GM12878 (cell line): Measurements from ENCODE around the gene LGALS4. TPM values are rescaled to one million over a fixed set of nuclear protein-coding genes. Genes with fewer than 3 reads are reported as not detected.
A peak's percentile ranks its signal among the peaks of the same experiment; 100 is the strongest.

ENCODE experiments used
- ATAC-seq: fragments of 200-7000 bp; cut with Tn5 transposase; 3 replicates; pipeline ENCODE4 v1.9.1; 2020; ENCODE audit warnings: mild to moderate bottlenecking, moderate library complexity
- BruUV-seq: library from RNA; stranded (reverse); fragments of 400-500 nt; replicated peaks from 2 replicates; lab custom pipeline; 2021; lab: Mats Ljungman, UMichigan
- CTCF ChIA-PET: fragments of 300-600 bp; sonication (Branson Sonifier 250); formaldehyde crosslinking; extraction: SDS; loops from one replicate; lab custom pipeline; 2021; ENCODE audit warnings: inconsistent platforms; lab: Yijun Ruan, JAX
- POLR2A ChIA-PET: fragments of 350-600 bp; formaldehyde crosslinking; extraction: SDS; loops from one replicate; lab custom pipeline; 2021; ENCODE audit warnings: inconsistent platforms; lab: Charles Lee
- RAD21 ChIA-PET: fragments of 300-600 bp; sonication (Branson Sonifier 250); formaldehyde crosslinking; loops from one replicate; lab custom pipeline; 2023; ENCODE audit warnings: antibody characterized with exemption; ENCODE audit not compliant: unreplicated experiment; lab: Charles Lee
- SMC1A ChIA-PET: fragments of 300-600 bp; sonication (Branson Sonifier 250); formaldehyde crosslinking; loops from one replicate; lab custom pipeline; 2023; ENCODE audit not compliant: unreplicated experiment, uncharacterized antibody; lab: Charles Lee
- DNase-seq: peaks from one replicate; pipeline ENCODE4 v3.0.0-alpha.2; 2011; ENCODE audit warnings: low read depth, low spot score
- FAIRE-seq: peaks from 3 replicates; lab custom pipeline; 2011; peaks lifted over from hg19 to GRCh38; lab: Jason Lieb, UNC
- H2AFZ ChIP-seq: 2 replicates; pipeline ENCODE4 v1.6.0; 2011; ENCODE audit warnings: low read depth, low read length, control low read depth; ENCODE audit not compliant: control insufficient read depth
- H3K27ac ChIP-seq: 2 replicates; pipeline ENCODE4 v1.5.1; 2011; ENCODE audit warnings: control low read depth; ENCODE audit not compliant: control insufficient read depth, insufficient read depth
- H3K27me3 ChIP-seq, 2 experiments: replicated peaks in 1 of 2; 2 replicates each; pipeline versions ENCODE4 v1.6.0 to v1.6.1; 2011; ENCODE audit warnings: low read length in 1 of 2; ENCODE audit not compliant: control insufficient read depth in 2 of 2, insufficient read depth in 2 of 2
- H3K36me3 ChIP-seq, 2 experiments: 2 replicates each; pipeline ENCODE4 v1.5.1; 2011; ENCODE audit warnings: low read length in 1 of 2; ENCODE audit not compliant: control insufficient read depth in 2 of 2, insufficient read depth in 2 of 2
- H3K4me1 ChIP-seq: 2 replicates; pipeline ENCODE4 v1.6.1; 2011; ENCODE audit warnings: mild to moderate bottlenecking, low read length, moderate library complexity, mixed read lengths; ENCODE audit not compliant: control insufficient read depth, insufficient read depth
- H3K4me2 ChIP-seq: 2 replicates; pipeline ENCODE4 v1.6.0; 2011; ENCODE audit warnings: control low read depth; ENCODE audit not compliant: control insufficient read depth, insufficient read depth
- H3K4me3 ChIP-seq: fragments of 200-600 bp; sonication (generic); 2 replicates; pipeline ENCODE4 v1.5.1; 2016
- H3K79me2 ChIP-seq: 2 replicates; pipeline ENCODE4 v1.6.0; 2011; ENCODE audit warnings: low read length; ENCODE audit not compliant: control insufficient read depth, insufficient read depth
- H3K9ac ChIP-seq: 2 replicates; pipeline ENCODE4 v1.8.0; 2011; ENCODE audit warnings: low read length, control low read depth, mixed read lengths; ENCODE audit not compliant: control insufficient read depth, insufficient read depth
- H3K9me3 ChIP-seq: replicated peaks from 3 replicates; pipeline ENCODE4 v1.5.1; 2011; ENCODE audit warnings: mild to moderate bottlenecking, low read length; ENCODE audit not compliant: control insufficient read depth, insufficient read depth
- H4K20me1 ChIP-seq: 2 replicates; pipeline ENCODE4 v1.6.0; 2011; ENCODE audit not compliant: control insufficient read depth, insufficient read depth
- BACH1 ChIP-seq: fragments of 450-650 bp; IDR thresholded peaks from 2 replicates; pipeline ENCODE4 v1.6.1; 2017; ENCODE audit warnings: mild to moderate bottlenecking, borderline replicate concordance
- NFIC ChIP-seq: IDR thresholded peaks from 2 replicates; pipeline ENCODE4 v1.6.1; 2012; ENCODE audit warnings: low read depth, mild to moderate bottlenecking, inconsistent platforms, low read length, moderate library complexity
- POLR2A ChIP-seq: IDR thresholded peaks from 2 replicates; pipeline ENCODE4 v1.6.1; 2011; ENCODE audit warnings: low read depth, mild to moderate bottlenecking, low read length
- POLR2AphosphoS5 ChIP-seq: IDR thresholded peaks from 2 replicates; pipeline ENCODE4 v1.6.1; 2011; ENCODE audit warnings: mild to moderate bottlenecking, low read length, inconsistent platforms
- POU2F2 ChIP-seq: IDR thresholded peaks from 3 replicates; pipeline ENCODE4 v1.6.1; 2011; ENCODE audit warnings: low read depth, mild to moderate bottlenecking, low read length, borderline replicate concordance
- SMAD5 ChIP-seq: IDR thresholded peaks from 2 replicates; pipeline ENCODE4 v1.6.1; 2016; ENCODE audit warnings: antibody characterized with exemption, low read depth
- STAT1 ChIP-seq: fragments of 450-650 bp; conservative IDR thresholded peaks from 2 replicates; pipeline ENCODE4 v1.6.1; 2014; ENCODE audit warnings: antibody characterized with exemption, mild to moderate bottlenecking
- TCF12 ChIP-seq: IDR thresholded peaks from 2 replicates; pipeline ENCODE4 v1.6.1; 2011; ENCODE audit warnings: low read depth, mild to moderate bottlenecking, low read length
- ZSCAN29 ChIP-seq: fragments of 450-650 bp; IDR thresholded peaks from 2 replicates; pipeline ENCODE4 v1.6.1; 2017; ENCODE audit warnings: mild to moderate bottlenecking, moderate library complexity
- WGBS: methylation state at CpG from one replicate; pipeline ENCODE4 v1.1.6; 2016; ENCODE audit warnings: low lambda C conversion rate; ENCODE audit not compliant: insufficient replicate concordance, insufficient coverage; ENCODE audit errors: missing lambda C conversion rate; 5-methylcytosine and 5-hydroxymethylcytosine counted together
- in situ Hi-C: fragments of 300-500 bp; cut with MboI; formaldehyde crosslinking; loops from 9 replicates; pipeline ENCODE4 v1.14.3; 2018; ENCODE audit warnings: mixed read lengths
- intact Hi-C: fragments of 100-400 bp; cut with micrococcal nuclease; formaldehyde crosslinking; loops from one replicate; pipeline ENCODE4 v1.14.2; 2022; ENCODE audit not compliant: unreplicated experiment
- polyA plus RNA-seq, 11 experiments: library from polyadenylated mRNA; depleted of rRNA in 4 of 11; unstranded in 6 of 11; stranded (reverse) in 5 of 11; fragments of >200 nt; fragmentation: Nextera tagmentation in 4 of 11; fragmentation: Illumina TruSeq in 1 of 11; extraction: Ambion mirVana in 4 of 11; extraction: Trizol in 1 of 11; gene quantifications; 1 replicate in 1 of 11; 2 replicates in 10 of 11; pipeline versions ENCODE4 v1.2.1 to v1.2.3, GENCODE V29; 2011 to 2016; ENCODE audit warnings: inconsistent platforms in 2 of 11, missing spikeins in 2 of 11, low read depth in 1 of 11
- total RNA-seq, 4 experiments: library from RNA; depleted of rRNA in 3 of 4; stranded (reverse); fragments of >200 nt in 3 of 4; fragmentation: Illumina TruSeq in 1 of 4; extraction: Trizol in 1 of 4; gene quantifications; 2 replicates each; pipeline versions ENCODE4 v1.2.1 to v1.2.3, GENCODE V29; 2013 to 2021
- TF ChIP-seq, protein P1 (sequence below): IDR thresholded peaks from 2 replicates; pipeline ENCODE4 v1.6.1; 2011; ENCODE audit warnings: mild to moderate bottlenecking, low read depth, low read length, moderate library complexity; ENCODE audit not compliant: insufficient replicate concordance

LGALS4 gene
- total and polyA plus RNA-seq, 10 of the 15 experiments (the other 5 are each of a cell fraction or from before 2014, with no cell fraction given): 0.13 to 2.1 (median 0.26) TPM; not detected in 4

- no peak for TF ChIP-seq POU2F2
- TF ChIP-seq SMAD5: 0 out of 2 replicates have a peak, but pooled peaks have one; percentile 10
- peak; percentile 37 for TF ChIP-seq POLR2A
- TF ChIP-seq NFIC: no peak
- TF ChIP-seq, protein P1, sequence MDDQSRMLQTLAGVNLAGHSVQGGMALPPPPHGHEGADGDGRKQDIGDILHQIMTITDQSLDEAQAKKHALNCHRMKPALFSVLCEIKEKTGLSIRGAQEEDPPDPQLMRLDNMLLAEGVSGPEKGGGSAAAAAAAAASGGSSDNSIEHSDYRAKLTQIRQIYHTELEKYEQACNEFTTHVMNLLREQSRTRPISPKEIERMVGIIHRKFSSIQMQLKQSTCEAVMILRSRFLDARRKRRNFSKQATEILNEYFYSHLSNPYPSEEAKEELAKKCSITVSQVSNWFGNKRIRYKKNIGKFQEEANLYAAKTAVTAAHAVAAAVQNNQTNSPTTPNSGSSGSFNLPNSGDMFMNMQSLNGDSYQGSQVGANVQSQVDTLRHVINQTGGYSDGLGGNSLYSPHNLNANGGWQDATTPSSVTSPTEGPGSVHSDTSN: no peak
- no peak for TF ChIP-seq STAT1
- TF ChIP-seq ZSCAN29: no peak
- TF ChIP-seq, all 136 proteins: peak for 3
Observed at GRCh38 chr19:38839816-38840582, 27.3 kb upstream of the LGALS4 start (continued).

DNA sequence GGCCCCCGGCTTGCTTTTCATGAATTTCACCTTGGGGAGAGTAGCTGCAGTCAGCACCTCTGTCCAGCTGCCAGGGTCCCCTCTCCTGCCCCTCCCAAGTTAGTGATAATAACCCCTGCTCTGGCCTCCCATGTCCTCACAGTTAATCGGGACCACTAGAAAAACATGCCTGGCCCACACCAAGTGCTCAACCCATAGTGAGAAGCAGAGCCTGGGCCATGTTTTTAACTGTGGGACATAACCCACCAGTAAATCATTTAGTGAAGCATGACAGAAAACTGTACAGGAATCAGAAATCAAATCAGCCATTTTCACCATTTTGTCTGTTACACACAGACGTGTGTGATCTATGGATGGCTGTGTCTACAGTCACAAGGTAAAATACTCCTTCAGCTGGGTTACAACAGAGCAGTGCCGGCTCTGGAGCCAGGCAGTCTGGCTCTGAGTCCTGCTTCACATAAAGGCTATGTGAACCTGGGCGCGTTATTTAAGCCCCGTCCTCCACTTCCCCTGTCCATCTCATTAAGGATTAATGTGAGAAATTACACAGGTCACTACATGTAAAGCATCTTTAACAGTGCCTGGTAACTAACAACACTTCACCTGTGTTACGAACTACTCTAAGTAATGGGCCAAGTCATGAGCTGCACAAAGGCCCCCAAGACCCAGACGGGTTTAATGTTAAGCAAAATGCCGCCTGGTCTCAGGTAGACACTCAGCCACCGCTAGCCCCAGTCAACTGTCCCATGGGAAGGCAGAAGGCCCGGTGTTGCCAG lies 26.4 kb upstream of the LGALS4 start:
- TF ChIP-seq BACH1 (peak; percentile 27; the same call in 1 of the 2 replicates), SMAD5 (0 out of 2 replicates have a peak, but pooled peaks have one; percentile 2), POLR2A (peak; percentile 48), POLR2AphosphoS5 (peak; percentile 65), TCF12 (no peak)
- H3K79me2 ChIP-seq: peaks cover 17% of the 10 kb centered on the region
- ATAC-seq: no peak
- BruUV-seq: no TSS peak
- no peak overlapping the region for H2AFZ ChIP-seq
- ChIA-PET SMC1A (no interaction called here), CTCF (no interaction called here), POLR2A (no interaction called here), RAD21 (no interaction called here)
- H3K4me2 ChIP-seq: no peak overlapping the region
- no peaks in the 10 kb centered on the region for H3K27me3 ChIP-seq
- H4K20me1 ChIP-seq: peaks cover 4% of the 10 kb centered on the region
- FAIRE-seq: no peak
- over 99% methylated on average over 12 of the region's 12 CpGs for WGBS
- H3K4me3 ChIP-seq: no peak overlapping the region
- in situ Hi-C loops (no loop called here), intact Hi-C loops (loop anchor here (10.0 kb wide), 2 partner anchors 46 to 294 kb away; no protein-coding TSS in a partner anchor)
- no peaks in the 10 kb centered on the region for H3K9me3 ChIP-seq
- H3K4me1 ChIP-seq: peaks cover 18% of the 10 kb centered on the region
- H3K27ac ChIP-seq: no peak overlapping the region
- peaks cover 49 to 67% of the 10 kb centered on the region in 2 experiments for H3K36me3 ChIP-seq
- no peak overlapping the region for H3K9ac ChIP-seq
- no peak for DNase-seq
